ENCODE data around the gene KLF16.

KLF16 gene

GRCh38 chr19:1811472-1811894, 51.9 kb downstream of the KLF16 start:
- H3K4me3 ChIP-seq (ENCODE audit: low read depth, low read length), result peak overlapping the region; percentile 55
- in situ Hi-C loops (cut with HindIII; ENCODE audit: low sequenced_read_pairs), result no loop called here
- no peak for DNase-seq (ENCODE audit: low read depth)
- TF ChIP-seq, protein P1, sequence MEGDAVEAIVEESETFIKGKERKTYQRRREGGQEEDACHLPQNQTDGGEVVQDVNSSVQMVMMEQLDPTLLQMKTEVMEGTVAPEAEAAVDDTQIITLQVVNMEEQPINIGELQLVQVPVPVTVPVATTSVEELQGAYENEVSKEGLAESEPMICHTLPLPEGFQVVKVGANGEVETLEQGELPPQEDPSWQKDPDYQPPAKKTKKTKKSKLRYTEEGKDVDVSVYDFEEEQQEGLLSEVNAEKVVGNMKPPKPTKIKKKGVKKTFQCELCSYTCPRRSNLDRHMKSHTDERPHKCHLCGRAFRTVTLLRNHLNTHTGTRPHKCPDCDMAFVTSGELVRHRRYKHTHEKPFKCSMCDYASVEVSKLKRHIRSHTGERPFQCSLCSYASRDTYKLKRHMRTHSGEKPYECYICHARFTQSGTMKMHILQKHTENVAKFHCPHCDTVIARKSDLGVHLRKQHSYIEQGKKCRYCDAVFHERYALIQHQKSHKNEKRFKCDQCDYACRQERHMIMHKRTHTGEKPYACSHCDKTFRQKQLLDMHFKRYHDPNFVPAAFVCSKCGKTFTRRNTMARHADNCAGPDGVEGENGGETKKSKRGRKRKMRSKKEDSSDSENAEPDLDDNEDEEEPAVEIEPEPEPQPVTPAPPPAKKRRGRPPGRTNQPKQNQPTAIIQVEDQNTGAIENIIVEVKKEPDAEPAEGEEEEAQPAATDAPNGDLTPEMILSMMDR (IDR thresholded peaks at IDR 0.05; ENCODE audit: low read depth, low read length, missing control alignments), result no peak

GRCh38 chr19:1810439-1811160, 52.8 kb downstream of the KLF16 start:
- in situ Hi-C loops (cut with HindIII; ENCODE audit: low sequenced_read_pairs), result no loop called here
- H3K4me3 ChIP-seq (ENCODE audit: low read depth, low read length), result no peak overlapping the region
- TF ChIP-seq, protein P1 (IDR thresholded peaks at IDR 0.05; ENCODE audit: low read depth, low read length, missing control alignments), result no peak
- no peak for DNase-seq (ENCODE audit: low read depth)

DNA sequence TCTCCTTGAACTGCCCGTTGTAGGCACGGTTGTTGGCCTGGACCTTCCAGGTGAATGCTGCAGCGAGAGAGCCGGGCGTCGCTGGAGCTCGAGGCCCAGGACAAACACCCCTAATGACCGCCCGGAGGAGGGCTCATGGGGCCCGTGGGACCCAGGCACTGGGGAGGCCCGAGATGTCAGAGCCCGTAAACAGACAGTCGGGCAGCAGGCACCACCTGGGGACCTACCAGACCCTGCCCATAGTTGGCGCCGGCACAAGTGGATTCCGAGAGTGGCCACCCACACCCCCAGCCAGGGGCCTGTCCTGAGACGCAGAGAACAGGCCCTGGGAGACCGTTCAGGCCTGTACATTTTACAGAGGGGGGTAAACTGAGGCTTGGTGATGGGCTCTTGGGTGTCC, 53.7 kb downstream of the KLF16 start:
- TF ChIP-seq, protein P1 (IDR thresholded peaks at IDR 0.05; ENCODE audit: low read depth, low read length, missing control alignments), result no peak
- DNase-seq (ENCODE audit: low read depth), result no peak
- no peak overlapping the region for H3K4me3 ChIP-seq (ENCODE audit: low read depth, low read length)
- in situ Hi-C loops (cut with HindIII; ENCODE audit: low sequenced_read_pairs), result no loop called here

DNA sequence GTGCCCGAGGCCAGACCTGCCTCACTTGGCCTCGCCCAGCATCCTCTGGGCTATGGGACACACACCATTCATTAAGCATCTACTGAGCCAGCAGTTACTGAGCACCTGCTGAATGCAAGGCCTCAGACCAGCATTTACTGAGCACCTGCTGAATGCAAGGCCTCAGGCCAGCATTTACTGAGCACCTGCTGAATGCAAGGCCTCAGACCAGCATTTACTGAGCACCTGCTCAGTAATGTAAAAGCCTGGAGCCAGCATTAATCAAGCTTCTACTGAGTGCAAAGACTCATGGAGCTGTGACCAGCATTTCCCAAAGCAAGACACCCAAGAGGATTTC, 55.0 kb downstream of the KLF16 start:
- in situ Hi-C loops (cut with HindIII; ENCODE audit: low sequenced_read_pairs), result no loop called here
- H3K4me3 ChIP-seq (ENCODE audit: low read depth, low read length), result no peak overlapping the region
- TF ChIP-seq, protein P1 (IDR thresholded peaks at IDR 0.05; ENCODE audit: low read depth, low read length, missing control alignments), result no peak

GRCh38 chr19:1807695-1808394, 55.5 kb downstream of the KLF16 start:
- H3K4me3 ChIP-seq (ENCODE audit: low read depth, low read length), result no peak overlapping the region
- in situ Hi-C loops (cut with HindIII; ENCODE audit: low sequenced_read_pairs), result no loop called here
- no peak for DNase-seq (ENCODE audit: low read depth)
- TF ChIP-seq, protein P1 (IDR thresholded peaks at IDR 0.05; ENCODE audit: low read depth, low read length, missing control alignments), result no peak

More for the DNA sequence above, 55.0 kb downstream of the KLF16 start:
- DNase-seq (ENCODE audit: low read depth), result no peak

DNA sequence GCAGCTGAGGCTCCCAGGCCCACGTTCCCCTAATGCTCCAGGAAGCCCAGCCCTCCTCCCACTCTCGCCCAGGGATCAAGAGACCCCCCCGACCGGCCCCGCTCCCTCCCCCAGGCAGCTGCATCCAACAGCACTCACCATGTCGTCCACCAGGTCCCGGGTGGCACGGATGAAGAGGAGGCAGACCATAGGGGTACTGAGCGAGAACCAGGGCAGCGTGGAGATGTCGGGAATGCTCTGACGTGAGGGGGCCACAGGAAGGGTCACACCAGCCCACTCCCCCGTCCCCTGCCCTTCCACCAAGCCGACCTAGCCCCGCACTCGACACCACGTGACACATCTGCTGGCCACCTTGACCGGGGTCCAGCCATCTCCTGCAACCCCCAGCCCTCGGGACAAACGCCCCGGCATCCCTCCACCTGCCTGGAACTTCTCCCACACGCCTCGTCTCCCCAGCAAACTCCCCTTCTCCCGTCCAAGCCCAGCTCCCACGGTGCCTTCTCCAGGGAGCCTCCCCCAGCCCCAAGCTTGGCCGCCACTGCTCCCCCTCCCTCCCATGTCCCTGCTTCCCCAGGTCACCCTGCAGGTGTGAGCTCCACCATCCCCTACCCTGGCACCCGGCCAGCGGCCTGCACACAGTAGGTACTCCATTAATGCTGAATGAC, 56.2 kb downstream of the KLF16 start:
- in situ Hi-C loops (cut with HindIII; ENCODE audit: low sequenced_read_pairs), result no loop called here
- no peak for DNase-seq (ENCODE audit: low read depth)
- no peak overlapping the region for H3K4me3 ChIP-seq (ENCODE audit: low read depth, low read length)
- TF ChIP-seq, protein P1 (IDR thresholded peaks at IDR 0.05; ENCODE audit: low read depth, low read length, missing control alignments), result no peak

Measured in astrocyte of the cerebellum (primary cell).